ENCODE results near the gene DNAJC27.

DNAJC27 gene

GRCh38 chr2:24925815-24926214 is 45.9 kb downstream of the DNAJC27 start:
- DNase-seq (ENCODE audit: low read depth in 2 of 2) = no peak

GRCh38 chr2:24924732-24925131 is 47.0 kb downstream of the DNAJC27 start:
- DNase-seq (ENCODE audit: low read depth in 2 of 2) = no peak

- no peak for DNase-seq (ENCODE audit: low read depth in 2 of 2)
These were observed 47.5 kb downstream of the DNAJC27 start for GRCh38 chr2:24924266-24924665.

- DNase-seq (ENCODE audit: low read depth in 2 of 2) = no peak
These were observed 48.6 kb downstream of the DNAJC27 start for GRCh38 chr2:24923106-24923505.

- DNase-seq (ENCODE audit: low read depth in 2 of 2) = no peak
These were observed 49.2 kb downstream of the DNAJC27 start for GRCh38 chr2:24922556-24922955.

- DNase-seq (ENCODE audit: low read depth in 2 of 2) = no peak
These were observed 50.8 kb downstream of the DNAJC27 start for GRCh38 chr2:24920809-24921441.

- peak in 1 of 2 experiments; percentile 59 for DNase-seq (ENCODE audit: low read depth in 2 of 2)
These were observed 51.5 kb downstream of the DNAJC27 start, which contains the start of gene ADCY3 for GRCh38 chr2:24920098-24920808. Gene ADCY3, minus strand, starts transcription at chr2:24920237. Its CDS starts 1,250 bp downstream, at chr2:24918987.

- peak in 1 of 2 experiments; percentile 30 for DNase-seq (ENCODE audit: low read depth in 2 of 2)
These were observed 52.2 kb downstream of the DNAJC27 start for GRCh38 chr2:24919506-24920097.

GRCh38 chr2:24919037-24919505 is 52.7 kb downstream of the DNAJC27 start:
- peak in 1 of 2 experiments; percentile 60 for DNase-seq (ENCODE audit: low read depth in 2 of 2)

- no peak for DNase-seq (ENCODE audit: low read depth in 2 of 2)
These were observed 53.3 kb downstream of the DNAJC27 start for GRCh38 chr2:24918326-24919036.

- no peak for DNase-seq (ENCODE audit: low read depth in 2 of 2)
These were observed 53.9 kb downstream of the DNAJC27 start for GRCh38 chr2:24917731-24918325.

GRCh38 chr2:24917086-24917485 is 54.7 kb downstream of the DNAJC27 start:
- DNase-seq (ENCODE audit: low read depth in 2 of 2) = no peak

GRCh38 chr2:24915796-24916195 is 56.0 kb downstream of the DNAJC27 start:
- no peak for DNase-seq (ENCODE audit: low read depth in 2 of 2)

- no peak for DNase-seq (ENCODE audit: low read depth in 2 of 2)
These were observed 56.6 kb downstream of the DNAJC27 start for GRCh38 chr2:24915175-24915574.

GRCh38 chr2:24914713-24915112 is 57.0 kb downstream of the DNAJC27 start:
- no peak for DNase-seq (ENCODE audit: low read depth in 2 of 2)

- DNase-seq (ENCODE audit: low read depth in 2 of 2) = no peak
These were observed 57.8 kb downstream of the DNAJC27 start for GRCh38 chr2:24913911-24914310.

- DNase-seq (ENCODE audit: low read depth in 2 of 2) = no peak
These were observed 58.8 kb downstream of the DNAJC27 start for GRCh38 chr2:24912986-24913385.

- DNase-seq (ENCODE audit: low read depth in 2 of 2) = no peak
These were observed 59.2 kb downstream of the DNAJC27 start for GRCh38 chr2:24912523-24912922.

GRCh38 chr2:24910245-24910644 is 61.5 kb downstream of the DNAJC27 start:
- no peak for DNase-seq (ENCODE audit: low read depth in 2 of 2)

- DNase-seq (ENCODE audit: low read depth in 2 of 2) = no peak
These were observed 62.1 kb downstream of the DNAJC27 start for GRCh38 chr2:24909555-24910177.

- DNase-seq (ENCODE audit: low read depth in 2 of 2) = no peak
These were observed 63.3 kb downstream of the DNAJC27 start for GRCh38 chr2:24908461-24908901.
